ENCODE data around the gene ISM2.
A peak's percentile ranks its signal among the peaks of the same experiment; 100 is the strongest.

The ISM2 gene

GRCh38 chr14:77469067-77469505 lies 29.5 kb downstream of the ISM2 start:
- no peak for DNase-seq (ENCODE audit: low read depth in 3 of 3, low spot score in 1 of 3)

- DNase-seq (ENCODE audit: low read depth in 3 of 3, low spot score in 1 of 3): no peak
These were observed 30.8 kb downstream of the ISM2 start for GRCh38 chr14:77467801-77468200.

GRCh38 chr14:77459072-77459723 lies 39.4 kb downstream of the ISM2 start:
- peak in 1 of 3 donors; percentile 30 for DNase-seq (ENCODE audit: low read depth in 3 of 3, low spot score in 1 of 3)

DNA sequence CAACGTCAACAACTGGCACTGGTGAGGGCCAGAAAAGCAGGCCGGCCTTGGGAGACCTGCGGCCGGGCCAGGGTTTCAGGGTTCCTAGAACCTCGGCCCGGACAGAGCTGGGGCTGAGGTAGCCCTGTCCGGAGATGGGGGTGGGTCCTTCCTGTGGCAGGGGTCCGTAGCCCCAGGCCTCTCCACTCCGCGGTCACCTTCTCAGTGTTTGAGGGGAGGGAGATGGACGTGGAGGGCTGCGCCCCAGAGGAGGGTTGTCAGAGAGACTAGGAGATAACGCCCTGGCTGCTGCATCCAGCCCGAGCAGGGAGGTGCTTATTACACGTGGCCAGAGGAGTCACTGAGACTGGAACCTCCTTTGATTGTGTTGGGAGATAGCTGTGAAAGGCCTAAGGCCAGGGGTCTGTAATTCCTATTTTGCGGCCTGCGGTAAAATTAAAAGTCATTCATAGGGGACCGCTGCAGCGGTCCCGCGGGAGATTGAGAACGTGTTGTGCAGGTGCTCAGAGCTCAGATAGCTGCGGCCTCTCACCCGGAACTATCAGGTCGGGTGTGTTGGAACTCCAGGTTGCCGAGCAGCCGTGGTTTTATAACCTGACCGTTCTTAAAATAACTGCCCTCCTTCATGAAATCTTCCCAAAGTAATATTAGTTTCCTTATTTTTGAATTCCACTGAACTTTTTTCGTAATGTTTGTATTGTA lies 40.2 kb downstream of the ISM2 start:
- DNase-seq (ENCODE audit: low read depth in 3 of 3, low spot score in 1 of 3): peak in 1 of 3 donors; percentile 16

- DNase-seq (ENCODE audit: low read depth in 3 of 3, low spot score in 1 of 3): peak; percentile 75 to 80 (median 78)
These were observed 40.9 kb downstream of the ISM2 start, which contains the start of the genes AHSA1 and VIPAS39 for GRCh38 chr14:77457522-77458248. TSS of gene AHSA1 (plus strand) at chr14:77458093. CDS start at chr14:77458190, 97 bp downstream. TSS of gene VIPAS39 (minus strand) at chr14:77457601. CDS start at chr14:77454102, 3,499 bp downstream.

DNA sequence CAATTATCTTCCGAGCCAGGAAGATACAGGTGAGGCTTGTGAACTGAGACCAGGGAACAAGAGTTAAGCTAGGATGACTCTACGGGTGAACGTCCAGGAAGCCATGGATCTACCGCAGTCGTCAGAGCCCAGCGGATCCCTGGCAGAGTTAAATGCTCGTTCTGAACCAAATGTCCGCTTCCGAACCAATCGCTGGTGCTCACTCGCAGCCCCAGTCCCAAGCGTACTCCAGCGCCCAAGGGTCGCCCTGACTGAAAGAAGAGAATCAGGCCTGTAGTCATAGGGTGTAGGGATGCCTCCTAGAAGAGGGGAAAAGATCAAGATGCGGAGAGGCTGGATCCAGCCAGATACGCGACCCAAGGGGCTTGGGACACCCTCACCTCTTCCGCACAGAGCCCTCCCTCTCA lies 41.5 kb downstream of the ISM2 start:
- no peak for DNase-seq (ENCODE audit: low read depth in 3 of 3, low spot score in 1 of 3)

GRCh38 chr14:77455966-77456640 lies 42.5 kb downstream of the ISM2 start:
- no peak for DNase-seq (ENCODE audit: low read depth in 3 of 3, low spot score in 1 of 3)

- no peak for DNase-seq (ENCODE audit: low read depth in 3 of 3, low spot score in 1 of 3)
These were observed 56.4 kb downstream of the ISM2 start for GRCh38 chr14:77442196-77442595.

- DNase-seq (ENCODE audit: low read depth in 3 of 3, low spot score in 1 of 3): no peak
These were observed 58.8 kb downstream of the ISM2 start for GRCh38 chr14:77439861-77440260.

GRCh38 chr14:77438596-77438995 lies 60.0 kb downstream of the ISM2 start:
- no peak for DNase-seq (ENCODE audit: low read depth in 3 of 3, low spot score in 1 of 3)

DNA sequence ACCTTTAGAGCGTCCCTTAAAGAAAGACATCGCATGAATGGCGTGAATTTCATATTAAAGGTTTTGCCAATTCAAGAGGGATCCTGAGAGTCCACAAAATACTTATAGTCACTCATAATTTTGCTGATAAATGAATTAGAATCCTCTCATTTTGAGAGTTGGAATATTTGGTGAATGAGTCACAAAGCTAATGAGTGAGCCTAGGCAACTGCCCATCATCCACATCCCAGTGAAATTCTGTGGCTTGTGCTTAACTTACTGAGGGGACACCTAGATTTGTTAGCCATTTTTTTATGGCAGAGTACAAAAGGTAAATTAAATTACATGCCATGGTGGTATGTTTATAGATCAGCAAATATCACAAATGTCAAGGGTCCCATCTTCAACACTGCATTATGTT lies 62.6 kb downstream of the ISM2 start:
- no peak for DNase-seq (ENCODE audit: low read depth in 3 of 3, low spot score in 1 of 3)

DNA sequence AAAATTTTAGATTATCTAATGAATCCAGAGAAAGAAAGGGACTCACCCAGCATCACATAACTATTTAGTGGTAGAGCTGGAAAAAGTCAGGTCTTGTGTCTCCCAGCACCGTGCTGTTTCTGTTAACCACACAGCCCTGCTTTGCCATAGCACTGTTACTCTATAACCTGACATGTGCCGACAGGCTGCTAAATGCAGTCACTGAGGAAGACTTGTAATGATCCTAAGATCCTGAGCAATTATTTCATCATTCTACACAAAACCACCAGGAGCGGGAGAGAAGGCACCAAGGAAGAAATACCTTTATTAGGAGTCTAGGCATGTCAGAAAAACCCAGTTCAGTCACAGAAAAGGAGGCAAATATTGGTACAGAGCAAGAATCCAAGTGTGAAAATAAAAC lies 72.2 kb downstream of the ISM2 start:
- no peak for DNase-seq (ENCODE audit: low read depth in 3 of 3, low spot score in 1 of 3)

- no peak for DNase-seq (ENCODE audit: low read depth in 3 of 3, low spot score in 1 of 3)
These were observed 73.8 kb downstream of the ISM2 start for GRCh38 chr14:77424862-77425261.

All from stimulated activated CD4-positive, alpha-beta T cell treated with anti-CD3 and anti-CD28 coated beads, TNF-alpha, amount 100 ng/mL, for 1 hour (primary cell).